NCI-H187 treated with DMSO at 0.1 percent for 48 hours (cell line): ENCODE data around the gene CHERP.
A peak's percentile ranks its signal among the peaks of the same experiment; 100 is the strongest.

Source experiments
- DNase-seq: peaks from one replicate; lab custom pipeline; 2025; lab: John Stamatoyannopoulos, UW

CHERP gene, protein sequence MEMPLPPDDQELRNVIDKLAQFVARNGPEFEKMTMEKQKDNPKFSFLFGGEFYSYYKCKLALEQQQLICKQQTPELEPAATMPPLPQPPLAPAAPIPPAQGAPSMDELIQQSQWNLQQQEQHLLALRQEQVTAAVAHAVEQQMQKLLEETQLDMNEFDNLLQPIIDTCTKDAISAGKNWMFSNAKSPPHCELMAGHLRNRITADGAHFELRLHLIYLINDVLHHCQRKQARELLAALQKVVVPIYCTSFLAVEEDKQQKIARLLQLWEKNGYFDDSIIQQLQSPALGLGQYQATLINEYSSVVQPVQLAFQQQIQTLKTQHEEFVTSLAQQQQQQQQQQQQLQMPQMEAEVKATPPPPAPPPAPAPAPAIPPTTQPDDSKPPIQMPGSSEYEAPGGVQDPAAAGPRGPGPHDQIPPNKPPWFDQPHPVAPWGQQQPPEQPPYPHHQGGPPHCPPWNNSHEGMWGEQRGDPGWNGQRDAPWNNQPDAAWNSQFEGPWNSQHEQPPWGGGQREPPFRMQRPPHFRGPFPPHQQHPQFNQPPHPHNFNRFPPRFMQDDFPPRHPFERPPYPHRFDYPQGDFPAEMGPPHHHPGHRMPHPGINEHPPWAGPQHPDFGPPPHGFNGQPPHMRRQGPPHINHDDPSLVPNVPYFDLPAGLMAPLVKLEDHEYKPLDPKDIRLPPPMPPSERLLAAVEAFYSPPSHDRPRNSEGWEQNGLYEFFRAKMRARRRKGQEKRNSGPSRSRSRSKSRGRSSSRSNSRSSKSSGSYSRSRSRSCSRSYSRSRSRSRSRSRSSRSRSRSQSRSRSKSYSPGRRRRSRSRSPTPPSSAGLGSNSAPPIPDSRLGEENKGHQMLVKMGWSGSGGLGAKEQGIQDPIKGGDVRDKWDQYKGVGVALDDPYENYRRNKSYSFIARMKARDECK

DNA sequence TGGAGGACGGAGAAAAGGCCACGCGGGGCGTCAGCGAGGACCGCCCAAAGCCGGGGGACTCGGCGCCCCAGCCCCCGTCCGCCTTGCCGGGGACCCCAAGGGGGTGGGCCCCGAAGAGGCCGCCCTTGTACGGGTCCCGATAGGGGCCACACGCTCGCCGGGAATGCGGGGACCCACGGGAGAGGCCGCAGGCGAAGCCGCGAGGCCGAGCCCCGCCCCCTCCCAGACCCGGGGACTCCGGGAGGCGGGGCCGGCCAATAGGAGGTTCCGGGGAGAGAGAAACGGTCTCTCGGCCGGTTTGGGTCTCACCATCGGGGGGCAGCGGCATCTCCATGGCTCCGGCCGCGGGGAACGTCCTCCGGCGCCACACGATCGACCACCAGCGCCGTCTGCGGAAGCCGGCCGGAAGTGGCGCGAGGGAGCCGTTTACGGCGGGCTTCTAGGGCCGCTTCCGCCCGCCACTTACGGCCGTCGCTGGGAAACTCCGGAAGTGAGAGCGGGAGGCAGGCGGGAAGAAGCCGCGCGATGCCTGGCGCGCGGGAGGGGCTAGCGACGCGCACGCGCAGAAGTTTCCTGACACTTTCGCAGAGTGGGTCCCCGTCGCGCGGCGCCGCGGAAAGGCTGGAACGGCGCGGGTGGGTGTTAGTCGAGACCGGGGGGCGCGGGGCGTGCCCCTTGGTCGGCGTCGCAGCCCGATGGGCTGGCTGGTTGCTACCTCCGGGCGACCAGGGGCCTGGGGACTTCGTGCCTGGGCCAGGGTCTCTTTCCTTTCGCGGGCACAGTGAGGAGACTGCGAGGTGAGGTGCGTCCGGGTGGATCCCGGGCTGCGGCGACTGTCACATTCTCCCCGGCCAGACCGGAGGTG is at the start of gene CHERP:
Gene CHERP (minus strand): TSS at position 393 of the 865 bp plus-strand sequence. CDS start 59 bp downstream, at position 334.
- DNase-seq = peak; percentile 16

DNA sequence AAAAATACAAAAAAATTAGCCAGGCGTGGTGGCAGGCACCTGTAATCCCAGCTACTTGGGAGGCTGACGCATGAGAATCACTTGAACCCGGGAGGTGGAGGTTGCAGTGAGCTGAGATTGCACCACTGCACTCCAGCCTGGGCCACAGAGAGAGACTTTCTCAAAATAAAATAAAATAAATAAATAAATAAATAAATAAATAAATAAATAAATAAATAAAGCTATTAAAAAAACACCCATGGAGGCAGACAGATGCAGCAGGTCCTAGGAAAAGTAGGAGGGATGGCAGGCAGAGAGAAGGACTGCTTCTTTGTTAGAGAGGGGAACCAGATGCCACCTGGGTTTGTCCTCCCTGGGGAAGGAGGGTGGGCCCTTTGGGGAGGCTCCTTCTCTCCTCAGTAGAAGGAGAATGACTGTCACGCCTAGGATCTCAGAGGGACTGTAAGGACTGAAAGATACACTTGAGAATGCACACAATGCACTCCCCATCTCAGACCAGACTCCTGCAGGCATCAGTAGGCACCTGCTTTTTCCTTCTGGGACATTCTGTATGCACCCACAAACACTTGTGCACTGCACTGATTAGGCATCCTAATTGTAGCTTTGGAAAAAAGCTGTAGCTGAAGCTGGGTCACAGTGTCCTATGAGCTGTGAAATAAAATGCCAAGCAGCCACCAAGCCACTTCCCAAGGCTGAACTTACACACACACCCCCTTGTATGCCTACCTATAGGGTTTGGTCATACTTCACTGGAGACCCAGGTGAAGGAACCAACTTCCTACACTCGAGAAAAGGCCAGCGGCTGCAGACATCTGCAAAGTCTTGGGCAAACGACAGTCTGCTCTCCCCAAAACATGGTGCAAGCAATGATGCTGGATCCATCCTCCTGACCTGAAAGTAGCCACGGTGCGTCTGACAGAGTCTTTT is 48.9 kb upstream of the CHERP start:
- no peak for DNase-seq

DNA sequence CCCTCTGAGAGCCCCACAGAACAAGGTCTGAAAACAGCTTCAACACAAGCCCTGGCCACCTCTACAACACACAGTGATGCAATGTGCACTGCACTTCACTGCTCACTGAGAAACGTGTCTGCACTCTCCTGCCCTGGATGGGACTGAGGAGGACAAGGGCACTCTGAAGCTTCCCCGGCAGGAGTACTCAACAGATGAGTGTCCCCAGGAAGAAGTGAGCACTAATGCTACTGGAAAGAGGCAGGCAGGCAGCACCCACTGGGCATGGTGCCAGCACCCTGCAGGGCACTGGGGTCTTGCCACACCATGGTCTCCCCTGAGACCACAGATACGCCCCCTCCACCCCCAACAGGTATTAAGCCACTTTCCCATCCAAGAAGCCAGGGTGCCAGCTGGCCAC is 47.7 kb upstream of the CHERP start:
- no peak for DNase-seq

DNA sequence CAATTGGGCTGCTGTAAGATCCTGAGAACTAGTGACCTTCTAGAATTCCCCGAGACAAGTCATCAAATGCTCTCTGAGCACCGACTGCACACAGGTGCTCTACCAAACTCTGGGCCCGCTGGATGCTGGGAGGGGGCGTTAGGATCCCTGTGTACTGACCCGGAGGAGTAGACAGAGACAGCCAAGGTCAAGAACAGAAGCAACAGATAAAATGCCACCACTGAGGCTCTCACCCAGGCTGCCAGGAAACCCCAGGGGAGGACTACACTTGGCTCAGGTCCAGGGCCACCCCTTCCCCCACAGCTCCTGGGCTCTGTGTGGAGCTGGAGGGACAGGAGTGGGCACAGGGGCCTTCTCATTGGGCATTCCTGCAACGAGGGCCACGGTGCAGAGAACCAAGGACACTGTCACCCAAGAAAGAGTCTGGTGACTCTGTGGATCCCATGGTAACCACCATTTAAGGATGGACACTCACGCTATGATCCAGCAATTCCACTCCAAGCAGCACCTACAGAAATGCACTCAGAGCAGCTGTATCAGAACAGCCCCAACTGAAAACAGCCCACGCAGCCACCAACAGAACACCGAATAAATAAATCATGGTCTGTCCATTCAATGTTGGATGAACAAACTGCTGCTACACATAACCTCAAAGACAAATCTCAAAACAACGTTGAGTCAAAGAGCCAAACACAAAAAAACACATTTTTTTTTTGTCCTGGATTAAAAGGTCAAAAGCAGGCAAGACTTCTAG is 46.8 kb upstream of the CHERP start:
- DNase-seq = no peak

DNA sequence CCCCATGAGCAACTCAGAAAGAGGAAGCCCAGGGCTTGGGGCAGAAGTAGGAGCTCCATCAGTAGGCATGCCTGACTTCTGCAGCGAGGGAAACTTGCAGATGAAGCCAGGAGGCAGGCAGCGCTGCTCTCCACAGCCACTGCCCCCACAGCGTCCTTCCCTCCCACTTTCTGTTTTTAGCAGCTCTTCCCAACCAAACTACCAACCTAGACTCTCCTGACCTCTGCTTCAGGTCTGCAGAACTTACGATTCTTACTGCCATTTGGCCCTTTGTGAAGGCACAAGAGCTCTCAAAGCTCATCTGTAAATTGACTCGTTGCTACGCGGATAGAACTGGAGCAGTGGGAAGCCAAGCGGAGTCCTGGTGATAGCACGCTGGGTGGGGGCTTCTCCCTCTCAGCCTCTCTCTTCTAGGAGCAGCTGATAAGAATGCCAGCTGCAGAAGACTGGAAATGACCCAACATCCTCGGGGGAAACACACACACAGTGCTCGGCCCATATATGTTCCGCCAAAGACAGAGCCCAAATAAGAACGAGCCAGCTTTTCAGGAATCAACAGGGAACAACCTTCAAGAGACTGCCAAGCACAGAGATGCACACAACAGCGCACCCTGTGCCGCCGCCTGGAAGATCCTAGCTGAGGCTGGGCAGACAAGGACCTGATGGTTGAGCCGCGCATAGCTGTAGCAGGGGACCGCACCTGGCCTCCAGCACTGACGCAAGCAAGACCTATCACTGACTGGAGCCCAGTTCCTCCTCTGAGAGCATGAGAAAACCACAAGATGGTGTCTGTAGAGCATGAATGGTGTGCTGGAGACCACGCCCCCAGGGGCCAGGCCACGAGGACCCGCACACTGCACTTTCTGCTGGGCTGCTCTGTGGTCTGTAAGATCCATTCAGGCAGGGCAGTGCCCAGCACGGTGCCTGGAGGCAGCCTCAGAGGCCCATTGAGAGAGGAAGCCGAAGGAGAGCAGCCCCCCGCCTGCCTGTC is 45.9 kb upstream of the CHERP start:
- DNase-seq = no peak

DNA sequence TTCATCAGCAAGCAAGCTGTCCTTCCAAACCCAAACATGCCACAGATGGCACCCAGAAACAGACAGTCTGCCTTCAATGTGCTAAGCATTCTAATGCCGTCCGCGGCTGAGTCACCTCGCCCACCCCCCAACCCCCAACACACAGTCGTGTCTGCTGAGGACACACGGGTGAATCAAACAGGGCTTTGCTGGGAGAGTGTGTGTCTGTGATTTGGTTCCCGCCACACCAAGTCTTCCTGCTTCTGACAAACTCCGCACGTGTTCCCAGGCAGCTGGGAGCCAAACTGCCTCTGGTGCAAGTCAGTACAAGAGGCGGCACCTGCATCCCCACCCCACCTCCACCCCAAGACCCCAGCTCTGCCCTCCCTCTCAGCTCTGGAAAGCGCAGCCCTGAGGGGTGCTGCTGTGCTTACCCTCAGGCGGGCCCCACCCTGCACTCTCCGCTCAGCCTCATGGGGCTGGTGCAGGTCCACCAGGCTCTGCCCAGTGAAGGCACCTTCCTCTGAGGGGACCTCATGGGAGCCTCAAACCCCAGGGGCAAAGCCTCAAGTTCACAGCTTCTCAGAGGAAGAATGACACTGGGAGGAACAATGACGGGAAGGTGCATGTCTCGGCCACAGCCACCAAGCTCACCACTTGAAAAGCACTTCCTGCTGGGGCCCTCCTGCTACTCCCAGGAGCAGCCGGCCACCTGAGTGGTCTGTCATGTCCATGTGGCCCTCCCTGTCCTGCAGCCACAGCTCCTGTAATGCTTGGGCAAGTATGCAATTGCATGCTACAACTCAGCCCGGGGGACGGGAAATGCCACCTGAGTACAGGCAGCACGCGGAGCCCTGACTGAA is 45.0 kb upstream of the CHERP start:
- no peak for DNase-seq

DNA sequence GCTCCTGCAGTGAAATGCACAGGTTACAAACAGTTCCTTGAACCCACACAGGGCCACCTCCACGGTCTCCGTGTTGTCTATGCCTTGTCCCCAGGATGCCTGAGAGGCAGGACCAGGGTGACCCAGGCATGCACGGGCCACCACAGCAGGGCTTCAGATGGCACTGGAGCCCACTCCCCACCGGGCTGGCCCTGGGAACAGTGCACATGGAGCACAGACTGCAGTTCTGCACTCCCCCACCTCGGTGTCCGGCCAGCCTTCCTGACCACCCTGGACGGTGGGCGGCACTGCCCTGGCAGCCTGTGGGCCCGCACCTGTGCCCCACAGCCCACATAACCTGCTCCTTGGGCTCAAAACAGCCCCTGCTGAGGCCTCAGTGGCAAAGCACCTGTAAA is 44.2 kb upstream of the CHERP start:
- DNase-seq = no peak

DNA sequence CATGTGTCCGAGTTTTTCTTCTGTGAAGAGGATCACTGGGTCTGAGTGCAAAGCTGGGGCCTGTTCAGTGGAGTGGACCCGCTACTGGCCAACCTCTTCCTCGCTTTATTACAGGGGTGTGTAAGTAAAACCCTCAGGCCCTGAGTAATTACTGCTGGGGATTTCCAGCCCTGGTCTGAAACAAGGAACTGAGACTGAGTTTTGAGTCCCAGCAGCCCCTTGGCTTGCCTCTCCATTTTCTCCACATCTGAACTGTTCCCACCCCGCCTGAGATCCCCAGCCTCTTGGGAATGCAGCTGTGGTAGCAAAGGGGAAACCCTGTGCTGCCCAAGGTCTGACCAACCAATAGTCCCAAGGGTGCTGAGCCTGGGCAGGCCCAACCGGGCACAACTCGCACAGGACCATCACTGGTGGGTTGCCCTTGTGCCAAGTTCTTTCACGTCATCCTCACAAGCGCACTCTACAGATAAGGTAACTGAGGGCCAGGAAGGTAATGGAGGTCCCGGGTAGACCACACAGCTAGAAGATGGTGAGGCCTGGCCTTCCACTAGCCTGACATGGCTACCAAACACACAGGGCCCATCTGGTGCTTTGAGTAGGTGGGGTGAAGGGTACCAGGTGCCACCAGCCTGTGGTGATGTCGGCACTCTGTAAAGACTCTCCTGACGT is 43.7 kb upstream of the CHERP start:
- no peak for DNase-seq

DNA sequence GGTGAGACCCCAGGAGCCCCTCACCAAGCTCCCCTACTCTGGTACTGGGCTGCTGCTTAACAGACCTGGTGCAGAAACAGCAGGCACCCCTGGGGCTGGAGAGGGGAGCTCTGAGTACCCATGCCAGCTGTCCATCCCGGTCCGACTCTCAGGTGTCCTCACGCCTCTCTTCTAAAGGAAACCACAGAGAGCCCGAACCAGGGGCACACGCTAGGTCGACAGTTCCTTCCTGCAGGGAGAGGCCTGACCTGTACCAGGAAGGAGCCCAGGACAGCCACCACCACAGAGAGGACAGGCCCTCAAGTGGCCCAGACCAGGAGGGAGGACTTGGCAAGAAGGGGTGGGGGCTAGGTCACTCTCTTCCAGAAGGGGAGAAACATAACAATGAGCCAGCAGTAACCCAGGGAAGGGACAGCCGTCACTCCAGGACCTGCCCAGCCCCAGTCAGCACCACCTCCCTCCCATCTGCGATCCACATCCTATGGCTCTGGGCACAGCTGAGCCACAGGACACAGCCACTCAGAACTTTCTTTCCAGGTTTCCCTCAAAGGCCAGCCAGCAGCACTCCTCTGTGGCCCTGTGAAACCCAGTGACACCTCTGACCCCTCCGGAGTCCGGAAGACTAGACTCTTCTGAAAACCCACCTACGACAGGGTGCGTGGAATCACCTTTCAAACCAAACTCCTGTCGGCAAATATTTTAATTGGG is 43.0 kb upstream of the CHERP start:
- no peak for DNase-seq

DNA sequence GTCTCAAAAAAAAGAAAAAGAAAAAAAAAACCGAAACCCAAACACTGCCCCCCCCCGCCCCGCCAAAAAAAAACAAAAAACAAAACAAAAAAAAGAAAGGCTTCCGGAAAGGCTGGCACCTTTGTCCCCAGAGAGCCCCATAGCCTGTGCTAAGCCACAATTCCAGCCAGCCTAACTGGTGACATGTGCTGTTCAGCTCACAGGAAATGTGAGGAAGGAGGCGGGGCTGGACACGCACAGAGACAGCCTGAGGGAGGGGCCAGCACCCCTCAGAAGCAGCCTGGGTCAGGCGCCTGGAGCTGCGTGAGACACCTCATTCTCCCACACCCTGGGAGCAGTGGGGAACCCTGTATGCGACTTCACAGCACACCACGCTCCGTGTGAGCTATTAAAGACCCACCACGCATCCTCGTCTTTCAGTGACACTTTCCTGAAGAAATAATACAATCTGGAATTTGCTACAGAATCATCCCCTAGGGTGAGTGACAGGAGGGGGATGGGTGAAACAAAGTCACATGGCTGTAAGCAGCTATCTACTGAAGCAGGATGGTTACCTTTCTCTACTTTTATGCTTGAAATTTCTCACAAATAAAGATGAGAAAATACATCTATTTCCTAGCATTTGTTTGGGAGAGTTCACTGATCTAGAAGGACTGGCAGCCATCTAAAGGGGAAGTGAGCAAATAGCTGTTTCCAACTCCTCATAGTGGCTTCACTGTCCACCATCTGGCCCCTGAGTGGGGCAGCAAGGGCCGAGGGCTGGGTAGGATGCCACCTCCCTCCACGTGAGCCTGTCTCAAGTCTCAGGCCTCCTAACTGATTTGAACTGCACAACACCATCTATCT is 42.2 kb upstream of the CHERP start:
- no peak for DNase-seq

DNA sequence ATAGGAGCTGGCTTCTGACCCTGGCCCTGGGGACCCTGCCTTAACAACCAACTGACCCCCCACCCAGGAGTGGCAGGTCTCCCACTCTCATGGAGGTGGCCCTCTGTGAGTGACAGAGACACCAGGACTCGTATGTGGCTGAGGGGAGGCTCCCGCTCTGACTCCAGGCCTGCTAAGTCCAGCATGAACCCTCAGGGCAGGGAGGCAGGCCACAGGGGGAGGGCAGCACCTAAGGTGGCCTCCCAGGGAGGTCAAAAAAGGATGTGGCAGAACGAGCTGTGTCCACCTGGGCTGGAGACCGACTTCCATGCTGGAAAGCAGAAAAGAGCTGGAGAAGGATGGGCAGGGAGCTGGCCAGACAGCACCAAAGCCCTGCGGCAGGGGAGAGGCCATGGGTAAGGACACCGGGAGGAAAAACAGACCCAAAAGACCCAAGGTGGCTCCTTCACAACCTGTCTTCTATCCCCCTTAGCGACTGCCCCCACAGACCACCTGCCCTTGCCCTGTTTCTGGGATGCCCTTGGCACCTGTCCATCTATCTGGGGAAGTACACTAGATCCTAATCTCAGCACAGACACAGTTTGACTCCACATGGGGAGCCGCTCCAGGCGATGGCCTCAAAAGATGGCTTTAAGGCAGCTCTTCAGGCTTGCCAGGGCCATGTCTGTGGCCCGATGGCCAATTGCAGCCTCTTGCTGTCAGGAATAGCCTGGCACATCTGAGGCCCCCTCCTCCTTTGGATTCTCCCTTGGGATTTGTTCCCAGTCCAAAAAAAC is 40.4 kb upstream of the CHERP start:
- no peak for DNase-seq

DNA sequence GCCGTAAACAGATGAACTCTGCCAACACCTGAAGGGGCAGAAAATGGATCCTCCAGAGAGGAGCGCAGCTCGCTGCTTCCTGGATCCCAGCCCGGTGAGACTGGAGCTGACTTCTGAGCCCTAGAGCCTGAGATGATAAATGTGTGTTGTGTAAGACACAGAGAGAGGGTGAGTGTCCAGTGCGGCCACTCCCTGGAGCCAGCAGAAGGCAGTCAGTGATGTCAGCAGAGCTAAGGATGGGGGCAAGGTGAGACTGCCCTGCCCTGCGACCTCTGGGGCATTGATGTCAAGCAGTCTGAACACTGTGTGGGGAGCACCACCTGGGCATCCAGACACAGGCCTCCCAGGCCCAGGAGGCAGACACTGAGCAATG is 39.7 kb upstream of the CHERP start:
- DNase-seq = no peak

DNA sequence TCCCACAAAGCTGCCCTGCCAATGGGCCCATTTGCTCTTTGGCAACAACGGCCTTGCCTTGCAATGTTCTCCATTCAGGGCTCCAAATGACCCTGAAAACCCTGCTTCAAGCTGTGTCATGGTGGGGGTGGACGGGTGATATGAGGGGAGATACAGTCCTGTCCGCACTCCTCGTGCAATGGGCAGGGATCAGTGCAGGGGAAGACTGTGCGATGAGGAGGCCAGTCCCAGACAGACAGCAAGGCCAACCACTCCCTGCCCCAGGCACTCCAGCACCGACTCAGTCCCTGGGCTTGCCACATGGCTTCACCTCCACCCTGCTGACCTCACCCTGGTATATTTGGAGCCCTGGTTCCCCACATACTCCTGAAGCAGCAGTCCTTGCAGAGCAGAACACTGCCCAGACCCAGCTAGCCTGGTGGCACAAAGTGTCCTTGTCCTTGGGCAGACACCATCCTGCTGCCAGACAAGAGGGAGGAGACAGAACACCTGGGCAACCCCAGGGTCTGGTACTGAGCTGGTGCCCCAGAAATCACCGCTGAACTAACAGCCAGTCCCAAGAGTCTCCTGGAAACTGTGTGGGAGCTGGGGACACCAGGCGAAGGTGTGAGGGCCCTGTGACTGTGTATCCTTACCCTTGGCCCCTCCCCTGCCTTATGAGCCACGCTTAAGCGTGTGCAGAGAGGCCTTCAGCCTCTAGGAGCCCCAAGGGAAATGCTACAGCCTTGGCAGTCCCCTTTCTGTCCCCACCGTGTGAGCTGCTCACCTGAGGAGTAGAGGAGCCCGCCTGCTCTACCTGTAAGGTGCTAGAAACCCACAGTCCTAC is 39.1 kb upstream of the CHERP start:
- no peak for DNase-seq

DNA sequence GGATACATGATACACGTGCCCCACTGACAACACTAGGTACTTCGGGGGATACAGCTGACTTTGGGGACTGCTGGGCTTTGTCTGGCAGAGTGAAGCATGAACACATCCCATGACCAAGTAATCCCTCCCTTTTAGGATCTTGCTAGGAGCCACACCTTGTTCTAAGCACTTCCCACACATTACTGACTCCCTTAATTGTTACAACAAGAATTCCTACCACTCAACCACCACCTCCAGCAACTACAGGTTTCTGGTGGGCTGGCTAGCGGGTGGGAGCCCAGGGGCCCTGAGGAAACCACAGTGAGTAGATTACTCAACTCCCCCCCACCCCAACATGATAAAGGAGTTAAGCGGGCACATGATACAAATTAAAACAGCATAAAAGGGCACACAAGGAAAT is 37.1 kb upstream of the CHERP start:
- no peak for DNase-seq
